GM19463 (cell line): Measurements from ENCODE around the gene PRICKLE3.
A peak's percentile ranks its signal among the peaks of the same experiment; 100 is the strongest.
"Not testable (repeated sequence)": the region's sequence is repeated elsewhere in the genome, so short reads cannot be mapped to it uniquely, and the experiment has no call there.

ENCODE experiments used
- ATAC-seq: cut with Tn5 transposase; IDR thresholded peaks from one replicate; pipeline ENCODE4 v1.9.1; 2021; ENCODE audit warnings: mild to moderate bottlenecking, moderate library complexity; ENCODE audit not compliant: unreplicated experiment

Gene PRICKLE3

DNA sequence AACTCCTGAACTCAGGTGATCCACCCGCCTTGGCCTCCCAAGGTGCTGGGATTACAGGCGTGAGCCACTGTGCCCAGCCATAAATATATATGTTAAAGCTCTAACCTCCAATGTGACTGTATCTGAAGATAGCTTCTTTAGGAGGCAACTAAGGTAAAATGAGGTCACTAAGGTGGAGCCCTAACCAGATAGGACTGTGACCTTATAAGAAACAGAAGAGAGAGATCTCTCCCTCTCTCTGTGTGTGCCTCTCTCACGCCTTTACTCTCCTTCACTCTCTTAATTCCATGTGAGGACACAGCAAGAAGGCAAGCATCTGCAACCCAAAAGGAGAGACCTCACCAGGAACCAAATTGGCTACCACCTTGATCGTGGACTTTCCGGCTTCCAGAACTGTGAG lies 24.5 kb downstream of the PRICKLE3 start:
- ATAC-seq, result no peak

- no peak for ATAC-seq
Observed at GRCh38 chrX:49160908-49161307, 25.3 kb downstream of the PRICKLE3 start.

- no peak for ATAC-seq
Observed at GRCh38 chrX:49157194-49157593, 29.0 kb downstream of the PRICKLE3 start.

DNA sequence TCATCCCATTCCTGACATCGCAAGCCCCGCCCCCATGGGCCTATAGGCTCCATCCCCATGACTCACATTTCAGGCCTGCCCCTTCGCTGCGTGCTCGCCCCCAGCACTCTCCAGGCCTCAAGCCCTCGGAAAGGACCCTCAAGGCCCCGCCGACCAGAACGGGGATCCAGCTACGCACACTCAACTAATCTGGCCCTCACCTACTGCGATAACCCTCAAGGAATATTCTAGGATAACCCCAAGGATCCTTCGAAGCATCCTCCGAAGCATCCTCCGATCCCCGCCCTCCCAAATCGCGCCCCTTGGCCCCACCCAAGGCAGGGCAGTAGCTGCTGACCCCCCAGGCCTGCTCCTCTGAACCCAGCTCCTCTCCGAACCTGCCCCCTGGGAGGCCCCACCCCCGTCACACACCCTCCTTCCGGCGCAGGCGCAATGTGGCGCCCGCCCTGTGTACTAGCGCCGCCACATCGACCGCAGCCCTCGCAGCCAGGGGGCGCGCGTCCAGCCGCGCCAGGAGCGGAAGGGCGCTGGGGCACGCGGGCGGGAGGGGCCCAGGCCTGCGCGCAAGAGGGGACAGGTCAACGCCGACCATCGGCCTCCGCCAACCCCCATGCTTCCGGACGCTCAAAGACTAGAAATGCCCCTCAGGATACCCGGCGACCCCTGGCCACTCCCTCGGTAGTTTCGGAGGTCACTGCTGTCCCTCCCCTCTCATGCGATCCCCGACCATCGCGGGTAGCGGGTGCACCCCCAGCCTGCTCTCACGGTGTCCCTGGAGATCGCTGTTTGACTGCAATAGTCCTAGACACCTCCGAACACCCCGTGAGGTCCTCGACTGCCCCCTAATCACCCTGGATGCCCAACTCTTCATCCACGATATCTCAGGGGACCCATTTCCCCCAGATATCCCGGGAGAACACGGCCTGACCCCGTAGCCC lies 30.0 kb downstream of the PRICKLE3 start:
- peak; percentile 90 for ATAC-seq

GRCh38 chrX:49155243-49155899 lies 30.8 kb downstream of the PRICKLE3 start:
- no peak for ATAC-seq

- ATAC-seq, result no peak
Observed at GRCh38 chrX:49153467-49153866, 32.7 kb downstream of the PRICKLE3 start.

- not testable (repeated sequence) for ATAC-seq
Observed at GRCh38 chrX:49149291-49149690, 36.9 kb downstream of the PRICKLE3 start.

- not testable (repeated sequence) for ATAC-seq
Observed at GRCh38 chrX:49148390-49149100, 37.6 kb downstream of the PRICKLE3 start.

DNA sequence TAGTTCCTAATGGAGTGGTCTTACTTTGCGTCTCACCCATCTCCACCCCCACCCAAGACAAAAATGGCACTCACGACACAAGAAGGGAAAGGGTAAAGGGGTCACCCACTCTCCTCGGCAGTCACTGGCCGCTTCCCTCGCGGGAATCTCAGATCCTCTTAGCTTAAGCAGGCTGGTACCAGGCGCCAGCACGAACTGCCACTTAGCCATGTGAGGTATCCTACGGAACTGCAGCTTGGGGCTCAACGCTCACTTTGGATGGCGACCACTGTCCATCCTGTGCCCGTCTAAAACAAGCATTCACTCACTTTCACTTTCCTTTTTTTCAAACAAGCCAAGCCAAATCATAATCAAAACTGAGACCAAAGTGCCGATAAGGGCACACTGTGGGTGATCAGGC lies 38.2 kb downstream of the PRICKLE3 start:
- ATAC-seq, result no peak

DNA sequence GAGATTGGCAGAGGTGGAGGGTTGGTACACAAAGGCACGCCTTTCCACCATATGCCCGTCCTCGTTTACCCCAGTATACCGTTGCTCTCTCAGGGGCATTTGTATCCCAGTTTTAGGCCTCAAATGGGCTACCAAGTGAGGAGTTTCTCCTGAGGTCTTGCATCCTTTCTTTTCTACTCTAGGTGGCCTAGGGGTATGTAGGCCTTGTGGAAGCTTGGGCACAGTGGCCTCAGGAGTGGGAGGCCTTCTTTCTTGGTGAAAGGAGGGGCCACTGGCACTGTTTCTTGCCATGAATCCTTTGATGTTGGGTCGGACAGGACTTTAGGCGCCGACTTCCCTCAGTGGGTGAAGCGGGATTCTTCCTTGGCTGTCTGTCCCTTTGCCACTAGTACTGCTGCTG lies 38.9 kb downstream of the PRICKLE3 start:
- no peak for ATAC-seq

DNA sequence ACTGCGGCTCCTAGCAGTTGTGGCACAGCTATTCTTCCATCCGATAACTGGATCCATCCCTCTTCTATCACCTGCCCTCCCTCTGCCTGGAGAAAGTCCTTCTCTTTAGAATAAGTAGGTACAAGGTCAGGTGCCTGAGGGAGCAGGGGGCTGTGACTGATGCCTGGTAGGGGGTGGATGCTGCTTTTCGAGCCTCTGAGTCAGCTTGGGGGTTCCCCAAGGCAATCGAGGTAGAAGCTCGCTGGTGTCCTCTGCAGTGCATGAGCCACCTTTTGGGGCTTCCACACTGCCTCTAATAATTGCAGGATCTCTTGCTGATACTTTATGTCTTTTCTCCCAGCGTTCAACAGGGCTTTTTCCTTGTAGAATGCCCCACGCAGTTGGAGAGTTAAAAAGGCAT lies 43.0 kb downstream of the PRICKLE3 start:
- ATAC-seq, result not testable (repeated sequence)

- ATAC-seq, result not testable (repeated sequence)
Observed at GRCh38 chrX:49142264-49142663, 43.9 kb downstream of the PRICKLE3 start.

GRCh38 chrX:49139713-49140112 lies 46.5 kb downstream of the PRICKLE3 start:
- ATAC-seq, result no peak

DNA sequence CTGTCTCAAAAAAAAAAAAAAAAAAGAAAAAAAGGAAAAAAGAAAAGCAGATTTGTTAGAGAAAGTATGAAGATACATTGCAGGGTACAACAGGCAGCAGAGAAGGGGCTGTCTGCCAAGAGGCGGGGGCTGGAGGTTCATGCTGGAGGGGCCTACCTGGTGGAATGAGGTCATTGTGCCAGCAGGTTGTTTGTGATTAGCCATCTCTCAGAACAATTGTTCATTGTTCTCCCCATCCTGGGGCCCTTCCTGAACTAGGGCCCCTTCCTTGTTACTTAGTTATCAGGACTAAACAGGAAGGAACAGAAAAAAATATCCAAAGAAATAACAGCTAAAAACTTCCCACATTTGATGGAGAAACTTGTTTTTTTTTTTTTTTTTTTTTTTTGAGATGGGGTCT lies 48.7 kb downstream of the PRICKLE3 start:
- no peak for ATAC-seq

DNA sequence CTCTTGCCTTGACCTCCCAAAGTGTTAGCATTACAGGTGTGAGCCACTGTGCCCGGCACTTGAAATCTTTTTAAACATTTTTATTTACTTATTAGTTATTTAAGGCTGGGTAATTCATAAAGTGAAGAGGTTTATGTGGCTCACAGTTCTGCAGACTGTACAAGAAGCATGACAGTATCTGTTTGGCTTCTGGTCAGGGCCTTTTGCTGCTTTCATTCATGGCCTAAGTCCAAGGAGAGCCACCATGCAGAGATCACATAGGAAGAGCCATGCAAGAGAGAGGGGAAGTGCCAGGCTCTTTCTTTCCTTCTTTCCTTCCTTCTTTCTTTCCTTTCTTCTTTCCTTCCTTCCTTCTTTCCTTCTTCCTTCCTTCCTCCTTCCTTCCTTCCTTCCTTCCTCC lies 52.4 kb downstream of the PRICKLE3 start:
- ATAC-seq, result no peak

DNA sequence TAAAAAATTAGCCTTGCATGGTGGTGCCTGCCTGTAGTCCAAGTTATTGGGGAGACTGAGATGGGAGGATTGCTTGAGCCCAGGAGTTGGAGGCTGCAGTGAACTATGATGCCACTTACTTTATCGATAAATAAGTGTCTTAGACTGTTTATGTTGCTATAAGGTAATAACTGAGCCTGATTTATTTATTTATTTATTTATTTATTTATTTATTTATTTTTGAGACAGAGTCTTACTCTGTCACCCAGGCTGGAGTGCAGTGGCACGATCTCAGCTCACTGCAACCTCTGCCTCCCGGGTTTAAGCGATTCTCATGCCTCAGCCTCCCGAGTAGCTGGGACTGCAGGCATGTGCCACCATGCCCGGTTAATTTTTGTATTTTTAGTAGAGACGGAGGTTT lies 53.9 kb downstream of the PRICKLE3 start:
- ATAC-seq, result not testable (repeated sequence)

DNA sequence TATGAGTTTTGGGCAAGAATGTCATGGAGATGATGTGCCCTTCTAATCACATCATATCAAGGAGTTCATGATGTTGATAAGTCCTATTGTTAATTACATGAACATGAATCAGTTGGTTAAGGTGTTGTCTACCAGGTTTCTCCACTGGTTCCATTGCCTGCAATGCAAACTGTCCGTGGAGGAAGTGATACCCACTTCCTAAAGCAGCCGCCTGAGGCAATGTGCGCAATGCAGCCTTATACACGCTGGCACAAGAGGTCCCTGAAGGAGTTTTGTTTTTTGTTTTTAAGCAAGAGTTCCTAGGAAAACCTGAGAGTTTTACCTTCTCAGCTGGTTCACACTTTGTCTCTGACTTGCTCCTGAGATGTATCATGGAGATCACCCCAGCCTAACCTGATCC lies 56.7 kb downstream of the PRICKLE3 start:
- no peak for ATAC-seq

- not testable (repeated sequence) for ATAC-seq
Observed at GRCh38 chrX:49127742-49128258, 58.4 kb downstream of the PRICKLE3 start.
